AG09319 (cell line): Measurements from ENCODE around the gene EXT2.

Experiments
- DNase-seq: peaks from one replicate; pipeline ENCODE4 v3.0.0-alpha.2; 2010; ENCODE audit warnings: low read depth; ENCODE audit errors: extremely low read depth
- TF ChIP-seq, protein P1 (sequence below): IDR thresholded peaks from 2 replicates; pipeline ENCODE4 v1.5.1; 2011; ENCODE audit warnings: low read depth, mild to moderate bottlenecking, inconsistent platforms, low read length, moderate library complexity

EXT2 gene

DNA sequence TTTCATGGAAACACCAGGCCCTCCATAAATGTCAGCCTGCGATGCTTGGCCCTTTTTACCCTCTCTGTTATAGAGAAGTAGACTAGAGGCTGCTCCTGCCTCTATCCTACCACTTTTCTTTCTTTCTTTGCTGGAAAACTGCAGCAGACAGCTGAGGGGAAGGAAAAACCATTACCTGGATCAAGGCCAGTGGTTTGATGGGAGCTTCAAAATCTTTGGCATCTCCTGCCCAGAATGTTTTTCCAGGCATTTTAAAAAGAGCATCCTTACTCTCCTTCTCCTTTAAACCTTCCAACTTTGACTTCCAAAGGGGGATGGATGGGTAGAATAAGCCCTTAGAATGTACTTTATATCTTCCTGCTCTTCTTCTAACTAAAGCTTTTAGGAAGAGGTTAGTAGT lies 44.9 kb downstream of the EXT2 start:
- no peak for DNase-seq
- TF ChIP-seq, protein P1, sequence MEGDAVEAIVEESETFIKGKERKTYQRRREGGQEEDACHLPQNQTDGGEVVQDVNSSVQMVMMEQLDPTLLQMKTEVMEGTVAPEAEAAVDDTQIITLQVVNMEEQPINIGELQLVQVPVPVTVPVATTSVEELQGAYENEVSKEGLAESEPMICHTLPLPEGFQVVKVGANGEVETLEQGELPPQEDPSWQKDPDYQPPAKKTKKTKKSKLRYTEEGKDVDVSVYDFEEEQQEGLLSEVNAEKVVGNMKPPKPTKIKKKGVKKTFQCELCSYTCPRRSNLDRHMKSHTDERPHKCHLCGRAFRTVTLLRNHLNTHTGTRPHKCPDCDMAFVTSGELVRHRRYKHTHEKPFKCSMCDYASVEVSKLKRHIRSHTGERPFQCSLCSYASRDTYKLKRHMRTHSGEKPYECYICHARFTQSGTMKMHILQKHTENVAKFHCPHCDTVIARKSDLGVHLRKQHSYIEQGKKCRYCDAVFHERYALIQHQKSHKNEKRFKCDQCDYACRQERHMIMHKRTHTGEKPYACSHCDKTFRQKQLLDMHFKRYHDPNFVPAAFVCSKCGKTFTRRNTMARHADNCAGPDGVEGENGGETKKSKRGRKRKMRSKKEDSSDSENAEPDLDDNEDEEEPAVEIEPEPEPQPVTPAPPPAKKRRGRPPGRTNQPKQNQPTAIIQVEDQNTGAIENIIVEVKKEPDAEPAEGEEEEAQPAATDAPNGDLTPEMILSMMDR, result no peak

DNA sequence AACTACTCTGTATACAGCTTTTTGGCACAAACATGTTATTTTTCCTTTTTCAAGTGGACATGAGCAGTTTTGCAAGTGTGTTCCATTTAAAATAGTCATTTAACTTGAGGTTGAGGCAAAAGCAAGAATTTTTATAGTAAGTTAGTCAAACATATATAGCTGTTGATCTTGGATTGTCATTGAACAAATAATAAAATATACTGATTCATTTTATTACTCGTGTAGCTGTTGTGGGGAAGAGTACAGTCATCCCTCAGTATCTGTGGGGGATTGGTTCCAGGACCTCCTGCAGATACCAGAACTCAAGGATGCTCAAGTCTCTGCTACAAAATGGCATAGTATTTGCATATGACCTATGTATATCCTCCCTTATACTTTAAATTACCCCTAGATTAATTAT lies 45.3 kb downstream of the EXT2 start:
- TF ChIP-seq, protein P1, result no peak
- no peak for DNase-seq

DNA sequence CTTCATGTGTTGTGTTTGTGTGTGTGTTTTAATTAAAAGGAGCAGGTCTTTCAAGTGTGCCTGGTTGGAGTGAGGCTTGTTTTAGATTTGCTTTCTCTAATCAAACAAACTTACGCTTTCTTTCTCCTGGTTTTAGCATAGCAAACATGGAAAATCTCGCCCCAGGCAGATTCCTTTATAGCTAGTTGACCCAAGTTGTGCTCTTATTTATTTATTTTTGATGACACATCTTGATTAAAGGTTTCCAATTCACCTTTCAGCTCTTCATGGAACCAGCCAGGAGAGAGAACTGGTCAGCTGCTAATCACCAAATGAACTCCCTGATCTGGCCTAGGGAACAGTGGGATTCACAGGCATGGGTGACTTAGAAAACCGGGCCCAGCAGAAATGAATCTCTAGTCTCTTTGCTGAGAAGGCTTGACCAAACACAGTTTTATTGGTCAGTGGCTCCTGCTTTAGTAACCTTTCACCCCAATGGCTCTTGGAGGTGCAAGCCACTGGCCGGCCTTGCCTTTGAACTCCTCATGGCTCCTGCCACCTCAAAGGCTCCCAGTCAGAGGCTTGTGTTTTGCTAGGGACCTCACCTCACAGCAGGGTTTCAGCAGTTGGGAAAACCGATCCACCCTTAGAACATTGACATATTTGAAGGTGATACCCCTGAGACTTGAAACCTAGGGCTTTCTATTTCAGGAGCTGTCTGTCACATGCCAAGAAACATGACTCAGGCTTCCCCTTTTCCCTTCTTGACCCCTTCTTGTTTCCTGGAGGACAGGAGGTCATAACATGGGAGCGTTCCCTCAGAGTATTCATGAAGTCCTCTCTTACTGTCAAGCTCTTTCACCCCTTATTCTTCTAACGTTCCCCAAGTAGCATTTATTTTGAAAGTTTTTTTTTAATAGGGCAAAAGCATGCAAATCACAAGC lies 48.8 kb downstream of the EXT2 start:
- TF ChIP-seq, protein P1, result no peak
- no peak for DNase-seq

DNA sequence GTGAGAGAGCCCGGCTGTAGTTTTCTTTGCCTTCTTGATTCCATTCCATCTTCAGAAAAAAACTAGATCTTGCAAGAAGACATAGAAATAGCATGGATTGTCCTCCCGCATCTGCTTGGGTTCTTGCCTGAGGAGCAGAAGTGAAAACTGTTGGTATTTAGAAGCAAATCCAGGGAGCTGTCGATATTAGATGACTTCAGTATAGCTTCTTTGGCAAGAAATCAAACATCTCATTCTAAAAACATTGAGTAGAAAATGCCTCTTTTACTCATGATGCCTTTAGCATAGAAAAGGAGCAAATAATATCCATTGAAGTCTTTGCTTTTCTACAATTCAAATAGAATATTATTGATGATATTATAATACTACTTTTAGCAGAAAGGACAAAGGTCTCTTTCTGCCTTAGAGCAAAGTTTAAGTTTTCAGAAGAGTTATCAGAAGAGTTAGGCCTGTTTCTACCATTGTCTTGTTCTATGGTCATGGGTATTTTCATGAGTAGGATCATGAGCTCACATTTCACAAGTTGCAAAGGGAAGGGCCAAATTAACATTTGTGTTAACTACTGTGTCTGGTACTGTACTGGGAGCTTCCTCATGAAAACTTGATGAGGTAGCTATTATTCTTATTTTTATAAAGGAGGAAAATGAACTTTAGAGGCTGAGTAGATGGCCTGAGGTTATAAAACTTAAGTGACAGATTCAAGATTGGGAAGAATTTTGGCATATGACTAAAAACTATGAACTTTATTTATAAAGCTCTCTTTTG lies 49.7 kb downstream of the EXT2 start:
- no peak for DNase-seq
- TF ChIP-seq, protein P1, result no peak

DNA sequence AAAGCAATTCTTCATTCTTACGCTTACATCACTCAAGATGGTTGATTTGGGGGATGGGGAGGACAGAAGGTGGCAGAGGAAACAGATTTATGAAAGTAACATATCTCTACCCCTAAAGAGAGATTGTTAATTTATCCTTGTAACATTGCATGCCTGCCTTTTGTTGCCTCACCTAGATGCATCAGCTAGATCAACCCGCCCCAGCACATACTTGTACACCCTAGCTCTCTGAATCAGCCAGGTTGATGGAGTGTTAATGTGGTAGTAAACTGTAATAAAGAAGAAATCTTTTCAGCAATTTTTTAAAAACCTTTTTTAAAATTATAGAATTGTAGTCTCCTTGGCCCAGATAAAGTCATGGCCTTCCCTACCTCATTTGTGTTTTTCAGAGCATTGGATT lies 51.5 kb downstream of the EXT2 start:
- TF ChIP-seq, protein P1, result no peak
- no peak for DNase-seq

DNA sequence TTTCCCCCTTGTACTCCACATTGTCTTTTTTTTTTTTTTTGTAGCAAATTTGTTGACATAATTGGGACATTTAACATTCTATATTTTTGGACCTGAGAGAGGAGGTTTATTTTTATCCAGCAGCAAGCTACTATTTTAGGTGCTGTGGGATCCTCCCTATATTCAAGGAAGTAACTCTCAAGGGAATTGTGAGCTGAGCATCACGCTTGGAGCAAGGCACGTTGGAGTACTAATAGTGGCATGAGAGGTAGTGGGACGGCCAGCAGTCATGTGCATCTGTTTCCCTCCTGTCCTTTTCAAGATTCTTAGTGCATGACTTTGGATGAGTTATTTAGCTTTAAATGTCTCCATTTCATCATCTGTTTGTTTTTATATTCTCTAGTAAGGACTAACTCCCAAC lies 52.3 kb downstream of the EXT2 start:
- TF ChIP-seq, protein P1, result no peak
- no peak for DNase-seq

DNA sequence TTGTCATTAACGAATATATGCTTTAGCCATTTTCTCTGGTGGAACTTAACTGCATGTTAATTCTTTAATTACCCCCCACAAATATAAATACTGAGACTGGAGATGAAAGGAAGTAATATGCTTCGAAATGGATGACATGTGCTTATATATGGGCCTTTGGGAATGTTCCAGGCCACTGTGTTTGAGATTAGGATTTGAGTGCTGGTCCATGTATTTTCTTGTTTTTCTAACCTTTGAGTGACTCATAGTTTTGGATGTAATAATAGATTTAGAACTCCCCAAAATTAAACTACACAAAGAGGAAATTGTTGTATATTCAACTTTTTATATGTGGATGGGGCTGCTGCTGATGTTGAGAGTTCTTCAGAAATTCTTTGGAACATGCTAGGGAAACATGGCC lies 54.2 kb downstream of the EXT2 start:
- TF ChIP-seq, protein P1, result no peak
- DNase-seq, result no peak
